RCC 7860 (cell line): ENCODE data around the gene RCOR1.
"Not testable (repeated sequence)": the region's sequence is repeated elsewhere in the genome, so short reads cannot be mapped to it uniquely, and the experiment has no call there.

Experiments used
- DNase-seq: peaks from one replicate; pipeline ENCODE4 v3.0.0-alpha.2; 2015; ENCODE audit warnings: low spot score
- FAIRE-seq: peaks from 2 replicates; lab custom pipeline; 2012; peaks lifted over from hg19 to GRCh38; lab: Jason Lieb, UNC

Gene RCOR1

GRCh38 chr14:102738373-102739189 is 146.1 kb downstream of the RCOR1 start:
- DNase-seq, result no peak
- no peak for FAIRE-seq

GRCh38 chr14:102739190-102739469 is 146.7 kb downstream of the RCOR1 start:
- FAIRE-seq (no peak), DNase-seq (no peak)

DNA sequence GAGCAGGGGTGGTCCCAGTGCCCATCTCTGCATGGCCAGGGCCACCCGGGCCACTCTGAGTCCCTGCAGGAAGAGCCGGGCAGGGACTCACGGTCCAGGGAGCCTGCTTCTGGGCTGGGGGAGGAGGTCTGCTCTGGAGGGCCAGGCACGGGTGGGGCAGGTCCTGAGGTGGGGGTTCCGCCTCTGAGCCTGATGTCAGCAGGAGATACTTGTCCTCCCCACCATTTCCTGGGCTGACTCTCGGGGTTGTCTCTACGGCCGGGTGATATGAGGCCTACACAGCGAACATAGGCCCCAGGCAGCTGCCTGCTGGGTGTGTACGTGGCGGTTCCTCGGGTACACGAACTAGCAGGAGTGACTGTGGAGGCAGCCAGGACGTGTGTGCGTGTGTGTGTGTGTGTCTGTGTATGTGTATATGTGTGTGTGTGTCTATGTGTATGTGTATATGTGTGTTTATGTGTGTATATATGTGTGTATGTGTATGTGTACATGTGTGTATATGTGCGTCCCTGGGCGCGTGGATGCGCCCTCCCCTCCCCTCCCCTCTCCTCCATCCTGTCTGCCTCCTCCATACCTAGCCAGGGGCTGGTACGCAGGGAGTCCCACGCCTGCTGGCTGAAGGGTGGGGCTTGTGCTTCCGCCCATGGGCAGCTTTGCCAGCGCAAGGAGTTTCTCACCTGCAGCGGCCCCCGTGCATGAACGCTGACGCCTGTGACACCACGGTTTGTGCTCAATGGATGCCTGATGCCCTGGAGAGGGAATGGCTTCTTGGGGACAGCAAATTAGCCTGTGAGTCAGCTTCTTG is 154.4 kb downstream of the RCOR1 start:
- FAIRE-seq (no peak), DNase-seq (no peak)

GRCh38 chr14:102748806-102749205 is 156.4 kb downstream of the RCOR1 start:
- FAIRE-seq, result no peak
- DNase-seq, result no peak

- DNase-seq (no peak), FAIRE-seq (no peak)
Measured at GRCh38 chr14:102749393-102750305, 157.2 kb downstream of the RCOR1 start.

GRCh38 chr14:102750376-102750775 is 157.9 kb downstream of the RCOR1 start:
- FAIRE-seq, result no peak

DNA sequence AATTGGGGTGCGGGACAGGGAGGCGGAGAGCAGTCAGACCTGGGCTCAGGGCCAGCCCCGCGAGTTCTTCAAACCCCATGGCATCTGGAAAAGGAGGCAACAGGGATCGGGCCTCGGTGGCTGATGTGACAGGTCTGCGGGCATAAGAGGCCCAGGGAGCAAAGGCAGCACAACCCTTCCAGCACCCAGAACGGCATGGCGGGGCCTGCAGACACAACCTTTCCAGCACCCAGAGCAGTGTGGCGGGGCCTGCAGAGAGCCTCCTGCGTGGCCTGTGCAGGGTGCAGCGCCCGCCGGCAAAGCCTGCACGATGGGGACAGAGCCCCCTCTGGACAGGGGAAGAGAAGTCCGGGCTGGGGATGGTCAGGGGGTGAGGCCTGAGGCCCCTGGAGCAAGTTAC is 158.6 kb downstream of the RCOR1 start:
- no peak for FAIRE-seq
- DNase-seq, result no peak

More at GRCh38 chr14:102750376-102750775, 157.9 kb downstream of the RCOR1 start:
- no peak for DNase-seq

GRCh38 chr14:102752239-102752847 is 159.9 kb downstream of the RCOR1 start:
- FAIRE-seq (no peak), DNase-seq (no peak)

DNA sequence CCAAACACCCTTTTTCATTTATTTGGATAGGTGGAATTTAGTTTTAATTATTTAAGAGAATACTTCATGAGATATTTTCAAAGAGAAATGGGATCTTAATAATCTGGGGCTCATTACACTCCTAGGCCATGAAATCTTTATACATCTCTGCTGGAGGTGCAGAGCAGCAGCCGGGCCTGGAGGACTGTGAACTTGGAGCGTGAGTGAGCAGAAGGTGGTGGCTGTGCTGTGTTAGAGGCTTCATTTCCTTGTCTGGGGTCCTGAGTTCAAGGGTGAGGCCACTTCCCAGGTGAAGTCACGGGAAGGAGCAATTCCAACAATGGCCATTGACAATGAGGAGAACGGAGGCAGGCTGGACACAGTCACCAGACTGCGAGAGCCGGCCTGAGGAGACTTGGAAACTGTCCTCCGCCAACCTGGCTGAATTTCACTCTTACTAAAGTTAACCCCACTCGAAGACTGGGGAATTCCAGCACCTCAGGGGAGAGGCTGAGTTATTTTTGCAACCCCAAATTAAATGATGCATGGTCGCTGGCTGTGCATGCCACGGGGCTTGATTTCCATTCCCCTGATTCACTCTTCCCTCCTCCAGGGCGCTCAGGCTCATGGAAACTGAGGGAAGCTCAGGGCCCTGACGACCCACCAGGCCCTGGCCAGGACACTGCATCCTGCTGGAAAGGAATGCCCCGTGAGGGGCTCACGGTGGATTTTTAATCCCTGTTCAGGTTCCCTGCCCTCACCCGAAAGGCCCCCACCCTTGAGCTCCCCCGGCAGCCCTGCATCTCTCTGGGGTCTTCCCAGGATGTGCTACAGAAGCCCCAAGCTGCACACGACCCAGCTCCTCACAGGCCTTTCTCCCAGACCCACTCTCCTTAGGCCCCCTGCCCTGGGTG is 162.2 kb downstream of the RCOR1 start:
- no peak for FAIRE-seq
- no peak for DNase-seq

DNA sequence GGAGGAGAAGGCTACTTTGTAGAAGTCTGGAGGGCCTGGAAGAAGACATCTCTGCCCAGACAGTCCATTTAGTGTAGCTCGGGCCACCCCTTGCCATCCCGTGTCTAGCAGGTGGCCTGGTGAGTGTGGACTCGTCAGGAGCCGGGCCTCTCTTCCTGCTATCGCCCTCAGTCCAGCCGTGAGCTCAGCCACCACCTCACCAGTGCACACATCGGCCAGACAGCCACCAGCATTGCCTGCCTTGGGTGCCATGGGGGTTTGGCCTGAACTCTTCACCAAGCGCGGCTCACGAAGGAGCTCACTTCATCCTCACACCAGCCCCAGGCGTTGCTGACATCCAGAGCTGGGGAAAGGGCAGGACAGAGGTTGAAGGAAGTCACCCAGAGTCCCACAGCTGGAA is 165.2 kb downstream of the RCOR1 start:
- DNase-seq (no peak), FAIRE-seq (no peak)

- no peak for FAIRE-seq
- DNase-seq, result no peak
Measured at GRCh38 chr14:102758087-102758486, 165.6 kb downstream of the RCOR1 start.

GRCh38 chr14:102759456-102760187 is 167.2 kb downstream of the RCOR1 start:
- FAIRE-seq (no peak), DNase-seq (no peak)

DNA sequence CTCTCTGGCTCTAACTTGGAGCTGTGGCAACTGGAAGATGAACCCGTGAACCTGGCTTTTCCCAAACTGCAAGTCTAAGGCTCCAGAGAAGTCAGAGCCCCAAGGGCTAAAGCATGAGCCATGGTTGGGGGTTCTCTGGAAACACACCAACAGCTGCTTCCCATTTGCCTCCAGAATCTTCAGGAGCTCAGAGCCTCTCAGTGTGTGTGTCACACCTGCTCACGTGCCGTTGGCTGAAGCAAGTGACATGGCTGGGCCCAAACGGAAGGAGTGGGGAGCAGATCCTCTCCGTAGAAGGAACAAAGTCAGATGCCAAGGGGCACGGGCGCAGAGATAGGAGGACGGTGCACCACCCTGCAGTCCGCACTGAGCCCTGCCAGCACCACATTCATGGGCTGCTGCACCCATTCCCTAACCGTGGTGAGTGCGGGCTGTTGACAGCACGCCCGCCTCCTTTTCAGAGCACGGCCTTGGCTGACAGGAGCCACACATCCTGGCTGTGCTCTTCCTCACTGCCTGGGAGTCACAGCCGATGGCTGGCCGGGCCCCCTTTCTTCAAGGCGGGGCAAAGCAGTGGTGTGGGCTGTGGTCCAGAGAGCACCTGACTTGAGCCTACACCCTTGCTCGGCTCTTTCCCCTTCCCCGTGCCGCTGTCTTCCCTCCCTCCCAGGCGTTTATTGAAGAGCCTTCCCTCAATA is 168.2 kb downstream of the RCOR1 start:
- DNase-seq (no peak), FAIRE-seq (no peak)

DNA sequence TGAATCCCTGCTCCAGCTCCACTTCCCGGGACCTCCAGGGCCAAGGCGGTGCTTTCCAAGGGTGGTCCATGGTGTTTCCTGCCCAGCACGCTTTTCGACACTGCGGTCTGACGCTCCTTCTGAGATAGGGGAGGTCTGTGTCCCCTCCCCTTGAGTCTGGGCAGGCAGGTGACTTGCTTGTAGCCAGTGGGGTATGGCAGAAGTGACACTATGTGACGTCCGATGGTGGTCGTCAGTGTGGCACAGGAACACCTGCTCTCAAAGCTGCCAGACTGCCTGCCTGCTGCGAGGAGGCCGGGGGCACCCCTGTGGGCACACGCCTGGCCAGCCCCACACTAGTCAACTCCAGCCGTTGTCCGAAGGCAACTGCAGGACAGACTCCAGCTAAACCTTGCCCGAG is 168.8 kb downstream of the RCOR1 start:
- FAIRE-seq (no peak), DNase-seq (no peak)

DNA sequence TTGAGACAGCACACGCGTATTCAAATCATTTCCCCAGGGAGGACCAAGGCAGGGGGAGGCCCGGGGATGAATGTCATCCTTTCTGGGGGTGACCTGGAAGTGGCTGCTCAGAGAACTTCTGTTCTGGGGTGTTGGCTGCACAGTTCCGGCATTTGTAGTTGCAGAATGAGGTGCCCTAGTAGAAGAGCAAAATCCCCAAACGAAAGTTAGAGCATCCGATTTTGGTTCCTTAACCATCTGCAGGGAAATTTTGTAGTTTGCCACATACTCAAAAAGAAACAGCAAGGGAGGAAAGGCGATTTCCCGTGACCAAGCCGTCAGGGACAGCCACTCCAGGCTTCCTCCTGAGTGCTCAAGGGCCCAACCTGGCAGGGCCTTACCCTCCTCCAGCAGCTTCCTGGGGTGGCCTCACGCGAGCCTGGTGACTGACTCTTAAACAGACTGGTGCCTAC is 171.8 kb downstream of the RCOR1 start:
- DNase-seq (no peak), FAIRE-seq (no peak)

GRCh38 chr14:102765770-102766169 is 173.3 kb downstream of the RCOR1 start:
- not testable (repeated sequence) for DNase-seq, FAIRE-seq

DNA sequence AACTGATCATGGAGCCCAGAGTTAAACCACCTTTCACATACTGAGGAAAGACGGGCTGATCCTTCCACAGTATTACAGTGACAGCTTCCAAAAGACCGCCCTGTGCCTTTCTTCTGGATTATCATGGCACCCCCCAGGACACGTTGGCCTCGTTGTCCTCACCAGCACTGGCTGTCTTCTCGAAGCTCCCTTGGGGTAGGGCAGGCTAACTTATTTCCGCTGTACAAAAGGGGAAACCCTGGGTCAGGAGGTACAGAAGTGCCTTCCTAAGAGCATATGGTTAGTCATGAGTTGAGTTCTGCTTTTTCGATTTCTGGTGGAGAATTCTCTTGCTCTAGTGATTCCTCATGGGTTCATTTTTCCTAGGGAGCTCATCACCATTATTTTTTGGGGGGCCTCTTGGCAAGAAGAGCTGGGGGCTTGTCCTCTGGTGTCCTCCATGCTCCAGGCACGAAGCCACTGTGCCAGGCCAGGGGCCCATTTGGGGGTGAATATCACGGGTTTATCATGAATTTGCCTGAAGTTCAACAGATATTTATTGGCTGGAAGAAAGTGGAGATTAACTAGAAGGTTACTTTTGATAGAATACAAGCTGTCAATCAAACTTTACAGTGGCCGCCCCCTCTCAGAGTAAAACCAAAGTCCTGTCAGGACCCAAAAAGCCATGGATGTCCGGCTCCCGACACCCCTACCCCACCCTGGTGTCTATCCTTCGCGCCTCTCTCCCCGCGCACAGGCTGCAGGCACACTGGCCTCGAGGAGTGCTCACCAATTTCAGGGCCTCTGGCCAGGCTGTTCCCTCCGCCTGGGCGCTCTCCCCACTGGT is 176.0 kb downstream of the RCOR1 start:
- DNase-seq (no peak), FAIRE-seq (no peak)

GRCh38 chr14:102769049-102769327 is 176.5 kb downstream of the RCOR1 start:
- DNase-seq (no peak), FAIRE-seq (no peak)
